ENCODE results near the gene IPPK.

Gene IPPK, protein sequence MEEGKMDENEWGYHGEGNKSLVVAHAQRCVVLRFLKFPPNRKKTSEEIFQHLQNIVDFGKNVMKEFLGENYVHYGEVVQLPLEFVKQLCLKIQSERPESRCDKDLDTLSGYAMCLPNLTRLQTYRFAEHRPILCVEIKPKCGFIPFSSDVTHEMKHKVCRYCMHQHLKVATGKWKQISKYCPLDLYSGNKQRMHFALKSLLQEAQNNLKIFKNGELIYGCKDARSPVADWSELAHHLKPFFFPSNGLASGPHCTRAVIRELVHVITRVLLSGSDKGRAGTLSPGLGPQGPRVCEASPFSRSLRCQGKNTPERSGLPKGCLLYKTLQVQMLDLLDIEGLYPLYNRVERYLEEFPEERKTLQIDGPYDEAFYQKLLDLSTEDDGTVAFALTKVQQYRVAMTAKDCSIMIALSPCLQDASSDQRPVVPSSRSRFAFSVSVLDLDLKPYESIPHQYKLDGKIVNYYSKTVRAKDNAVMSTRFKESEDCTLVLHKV

GRCh38 chr9:92669890-92670708 lies at the start of gene IPPK:
TSS of gene IPPK (minus strand) at chr9:92670131. CDS start at chr9:92669988, 143 bp downstream.
- DNase-seq: peak; percentile 95 to 97

GRCh38 chr9:92719028-92719647 lies 49.2 kb upstream of the IPPK start:
- DNase-seq: no peak

DNA sequence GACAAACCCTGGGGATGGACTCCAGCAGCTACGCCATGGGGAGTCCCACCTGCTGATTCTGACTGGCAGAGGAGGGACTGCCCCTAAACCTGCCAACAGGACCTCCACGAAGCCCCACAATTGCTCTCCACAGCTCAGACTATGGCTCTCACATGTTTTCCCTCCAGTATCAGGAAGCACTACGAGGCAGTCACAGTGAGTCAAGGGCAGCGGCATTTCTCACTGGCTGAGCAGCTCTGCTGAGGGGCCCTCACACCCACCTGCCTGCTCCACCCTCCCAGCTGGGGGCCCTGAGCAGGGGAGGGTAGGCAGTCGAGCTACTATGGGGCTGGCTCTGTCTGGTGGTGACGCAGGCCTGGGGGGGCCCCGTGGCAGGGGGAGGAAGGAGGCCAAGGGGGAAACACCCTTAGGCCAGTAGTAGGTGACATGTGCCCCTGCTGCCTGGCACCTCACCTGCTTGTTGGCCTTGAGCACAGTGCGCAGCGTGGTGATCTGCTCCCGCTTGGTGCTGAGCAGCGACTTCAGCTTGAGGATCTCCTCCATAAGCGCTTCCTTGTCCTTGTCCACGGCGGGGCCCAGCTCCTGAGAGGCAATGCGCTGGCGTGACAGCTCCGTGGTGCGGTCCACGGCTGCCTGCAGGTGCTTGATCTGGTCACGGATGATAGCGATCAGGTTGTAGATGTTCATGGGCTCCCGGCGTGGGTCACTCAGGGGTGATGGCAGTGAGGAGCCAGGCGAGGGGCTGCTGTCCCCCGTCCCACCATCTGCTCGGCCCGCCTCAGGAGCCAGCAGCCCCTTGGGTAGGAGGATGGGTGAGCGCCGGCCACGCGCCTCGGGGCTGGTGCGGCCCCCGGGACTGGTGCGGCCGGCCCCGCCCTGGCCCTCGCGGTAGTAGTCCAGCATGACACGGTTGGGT lies 48.4 kb upstream of the IPPK start:
- no peak for DNase-seq

DNA sequence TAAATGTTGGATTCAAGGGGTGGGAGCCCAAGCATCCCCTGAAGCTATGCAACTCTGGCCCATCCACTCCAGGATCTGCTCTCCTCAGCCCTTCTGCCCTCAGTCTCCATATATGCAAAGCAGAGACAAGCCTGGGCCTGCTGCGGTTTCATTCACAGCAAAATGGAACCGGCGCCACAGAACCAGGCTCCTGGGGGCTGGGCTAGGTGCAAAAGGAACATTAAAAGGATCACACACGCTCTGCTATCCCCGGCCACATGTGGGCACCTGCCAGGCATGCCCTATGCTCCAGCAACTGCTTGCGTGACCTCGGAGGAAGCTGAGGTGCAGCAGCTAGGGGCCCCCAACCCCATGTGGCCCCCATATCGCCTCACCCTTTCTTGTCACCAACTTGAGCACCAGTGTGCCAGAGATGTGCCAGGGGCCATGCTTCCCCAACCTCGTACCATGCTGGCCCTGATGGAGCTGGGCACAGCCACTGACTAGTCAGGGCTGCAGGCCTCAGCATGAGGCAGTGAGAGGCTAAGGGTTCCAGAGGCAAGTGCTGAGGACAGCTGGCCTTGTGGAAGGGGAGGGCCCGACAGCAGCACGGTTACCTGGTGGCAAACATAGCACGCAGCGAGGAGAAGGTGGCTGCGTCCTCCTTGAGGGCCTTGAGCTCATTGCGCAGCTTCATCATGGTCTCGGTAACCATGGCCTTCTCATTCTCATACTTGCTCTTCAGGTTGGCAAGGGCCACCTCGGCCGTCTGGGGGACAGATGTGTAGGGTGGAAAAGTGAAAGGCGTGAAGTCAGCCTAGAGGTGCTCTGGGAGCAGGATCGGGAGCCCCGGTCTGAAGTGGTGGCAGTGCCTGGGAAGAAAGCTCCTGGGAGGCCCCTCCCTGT lies 47.5 kb upstream of the IPPK start:
- DNase-seq: no peak

DNA sequence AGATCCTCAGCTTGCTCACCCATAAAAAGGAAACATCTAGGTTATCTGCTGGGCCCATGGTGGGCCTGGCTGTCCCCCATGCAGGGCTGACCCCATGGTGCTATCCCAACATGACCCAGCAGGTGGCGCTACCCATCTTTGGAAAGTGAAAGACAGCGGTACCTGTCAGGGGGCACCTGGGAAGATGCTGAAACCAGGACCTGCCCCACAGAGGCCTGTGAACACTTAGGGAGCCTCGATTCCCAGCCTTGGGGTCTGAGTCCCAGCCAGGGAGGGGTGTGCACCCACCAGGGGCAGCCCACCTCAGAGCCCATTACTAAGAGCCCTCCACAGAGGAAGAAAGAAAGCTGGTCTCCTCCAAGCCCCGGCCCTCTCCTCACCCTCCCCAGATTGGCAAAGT lies 46.6 kb upstream of the IPPK start:
- DNase-seq: peak; percentile 82 to 89

GRCh38 chr9:92715488-92716231 lies 45.7 kb upstream of the IPPK start:
- no peak for DNase-seq

- DNase-seq: no peak
Observed at GRCh38 chr9:92714787-92715487, 45.0 kb upstream of the IPPK start.

GRCh38 chr9:92714016-92714415 lies 44.1 kb upstream of the IPPK start:
- no peak for DNase-seq

DNA sequence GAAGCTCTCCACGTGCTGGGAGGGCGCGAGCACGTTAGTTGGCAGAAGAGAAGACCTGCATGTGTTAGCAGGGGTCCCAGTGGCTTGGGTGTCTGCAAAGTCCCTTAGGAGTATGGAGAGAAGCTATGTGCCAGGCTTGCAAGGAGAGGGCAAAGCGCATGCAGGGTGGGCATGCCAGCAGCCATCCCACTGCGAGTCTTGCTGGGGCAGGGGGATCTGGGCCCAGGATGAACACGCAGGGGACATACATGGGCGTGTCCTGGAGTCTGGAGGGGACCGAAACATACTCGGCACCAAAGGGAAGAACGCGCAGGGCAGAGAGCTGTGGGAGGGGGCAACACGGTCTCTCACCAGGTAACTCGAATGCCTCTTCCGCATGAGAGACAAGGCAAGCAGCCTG lies 43.6 kb upstream of the IPPK start:
- DNase-seq: no peak

GRCh38 chr9:92712767-92713166 lies 42.8 kb upstream of the IPPK start:
- no peak for DNase-seq

DNA sequence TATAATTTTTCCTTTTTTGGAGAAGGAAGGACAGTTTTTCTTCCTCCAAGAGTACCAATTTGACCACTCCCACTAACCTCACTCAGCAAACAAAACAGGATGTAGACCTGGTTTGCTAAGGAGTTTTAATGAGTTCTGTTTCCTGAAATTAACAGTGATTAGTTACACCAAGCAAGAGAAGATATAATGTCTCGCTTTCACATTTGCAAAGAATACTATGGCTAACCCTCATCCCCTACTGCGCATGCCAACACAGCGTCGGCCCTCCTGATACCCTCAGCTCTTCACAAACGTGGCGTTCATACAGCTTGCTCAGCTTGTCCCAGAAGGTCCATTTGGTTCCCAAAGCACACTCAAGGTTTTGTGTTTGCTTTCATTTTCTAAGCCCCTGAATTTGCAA lies 41.9 kb upstream of the IPPK start:
- no peak for DNase-seq

- no peak for DNase-seq
Observed at GRCh38 chr9:92711146-92711545, 41.2 kb upstream of the IPPK start.

GRCh38 chr9:92710368-92710767 lies 40.4 kb upstream of the IPPK start:
- no peak for DNase-seq

DNA sequence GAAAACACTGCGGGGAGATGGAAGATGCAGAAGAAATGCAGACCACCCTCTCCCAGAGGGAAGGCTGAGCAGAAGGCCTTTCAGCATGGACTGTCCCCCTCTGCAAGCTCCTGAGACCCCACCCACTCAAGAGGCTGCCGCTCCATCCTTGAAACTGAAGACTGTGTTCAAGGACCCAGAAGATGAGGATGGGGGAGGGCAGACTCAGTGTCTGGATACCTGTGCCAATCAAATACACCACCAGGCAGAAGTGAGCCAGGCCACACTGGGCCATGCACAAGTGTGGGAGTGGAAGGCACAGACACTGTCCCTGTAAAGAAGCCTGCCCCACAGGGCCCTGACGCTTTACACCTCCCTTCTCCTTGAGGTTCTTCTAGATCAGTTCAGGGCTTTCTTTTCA lies 40.0 kb upstream of the IPPK start:
- DNase-seq: no peak

DNA sequence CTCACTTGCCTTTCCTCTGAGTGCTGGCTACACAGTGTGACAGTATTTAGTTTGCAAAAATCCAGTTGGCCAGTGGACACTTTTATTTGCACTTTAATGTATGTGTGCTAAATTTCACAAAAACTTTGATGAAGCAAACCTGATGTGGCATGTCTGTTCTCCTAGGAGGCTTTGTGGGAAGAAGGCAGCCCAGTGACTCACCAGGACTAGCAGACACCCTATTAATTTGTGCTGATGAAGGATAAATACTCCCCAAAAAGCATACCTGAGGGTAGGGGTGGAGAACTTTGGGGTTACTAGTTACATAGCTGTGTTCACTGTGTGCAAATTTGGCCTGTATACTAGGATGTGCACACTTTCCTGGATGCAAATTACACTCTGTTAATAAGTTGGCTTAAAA lies 39.3 kb upstream of the IPPK start:
- DNase-seq: no peak

GRCh38 chr9:92707530-92707929 lies 37.6 kb upstream of the IPPK start:
- no peak for DNase-seq

DNA sequence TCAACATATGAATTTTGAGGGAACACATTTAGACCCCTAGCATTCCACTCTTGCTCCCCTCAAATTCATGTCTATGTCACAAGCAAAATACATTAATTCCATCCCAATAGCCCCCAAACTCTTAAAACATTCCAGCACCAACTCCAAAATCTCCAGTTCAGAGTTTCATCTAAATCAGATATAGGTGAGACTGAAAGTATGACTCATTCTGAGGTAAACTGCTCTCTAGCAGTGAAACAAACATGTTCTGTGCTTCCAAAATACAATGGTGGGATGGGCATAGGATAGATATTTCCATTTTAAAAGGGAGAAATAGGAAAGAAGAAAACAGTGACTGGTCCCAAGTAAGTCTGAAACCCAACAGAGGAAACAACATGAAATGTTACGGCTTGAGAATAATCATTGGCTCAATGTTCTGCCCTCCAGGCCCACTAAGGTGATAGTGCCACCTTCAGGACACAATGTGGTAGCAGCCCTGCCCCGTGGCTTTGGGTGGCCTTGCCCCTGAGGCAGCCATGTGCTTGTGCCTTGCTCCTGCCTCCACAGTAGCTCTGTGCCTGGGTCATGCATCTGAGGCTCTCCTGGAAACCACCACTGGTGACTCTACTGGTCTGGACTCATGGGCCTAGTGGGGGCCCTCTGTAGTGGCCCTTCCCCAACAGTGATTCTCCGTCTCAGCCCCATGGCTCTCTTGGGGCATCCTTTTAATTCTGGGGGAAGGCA lies 36.4 kb upstream of the IPPK start:
- DNase-seq: peak in 1 of 2 experiments; percentile 13

GRCh38 chr9:92704528-92704927 lies 34.6 kb upstream of the IPPK start:
- DNase-seq: no peak

- no peak for DNase-seq
Observed at GRCh38 chr9:92696619-92697018, 26.7 kb upstream of the IPPK start.
